Activated CD8-positive, alpha-beta memory T cell treated with anti-CD3 and anti-CD28 coated beads, Interleukin-2, amount 50 U/mL, for 1 hour (primary cell): ENCODE data around the gene PTPRN2.
"Not testable (repeated sequence)": the region's sequence is repeated elsewhere in the genome, so short reads cannot be mapped to it uniquely, and the experiment has no call there.

Experiments used
- DNase-seq: peaks from one replicate; pipeline ENCODE4 v3.0.0-alpha.2; 2020; ENCODE audit errors: extremely low read depth

Gene PTPRN2

DNA sequence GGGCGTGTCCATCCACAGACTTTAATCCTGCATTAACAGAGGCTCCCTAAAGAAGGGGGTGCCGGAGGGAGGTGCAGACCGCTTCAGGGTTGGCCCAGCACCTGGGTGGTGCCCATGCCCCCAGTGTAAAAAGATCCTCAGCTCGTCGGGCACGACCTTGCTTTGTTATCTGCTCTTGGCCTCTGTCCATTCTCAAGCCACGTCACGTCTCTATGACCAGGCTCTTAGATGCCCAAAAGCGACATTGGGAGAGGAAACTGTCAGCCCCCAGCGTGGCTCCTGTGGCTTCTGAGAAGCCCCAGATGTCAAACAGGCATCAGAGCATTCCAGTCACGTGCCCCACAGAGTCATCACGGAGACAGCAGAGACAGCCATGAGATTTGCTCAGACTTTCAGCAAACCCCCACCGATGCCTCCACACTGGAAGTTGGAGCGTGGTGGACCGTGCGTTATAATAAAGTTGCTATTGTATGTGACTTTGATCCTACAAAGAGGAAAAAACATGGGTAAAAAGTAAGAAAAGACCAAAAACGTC lies 55.5 kb downstream of the PTPRN2 start:
- DNase-seq: no peak

DNA sequence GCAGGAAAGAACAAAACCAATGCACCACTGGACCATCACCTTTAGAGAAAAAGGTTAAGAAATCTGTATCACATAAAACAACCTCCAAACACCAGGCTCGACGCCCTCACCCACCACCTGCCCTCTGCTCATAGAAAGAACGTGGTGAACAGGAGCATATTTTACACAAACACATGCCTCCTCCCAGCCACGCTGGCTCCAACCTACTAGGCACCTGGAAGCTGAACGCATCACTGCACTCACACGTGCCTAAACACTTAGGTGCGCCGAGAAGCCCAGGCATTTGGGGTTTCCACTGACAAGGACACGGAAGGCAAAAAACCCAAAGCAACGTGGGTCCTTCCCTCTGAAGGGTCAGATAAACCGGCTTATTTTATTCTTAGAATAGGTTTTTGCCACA lies 56.0 kb downstream of the PTPRN2 start:
- no peak for DNase-seq

DNA sequence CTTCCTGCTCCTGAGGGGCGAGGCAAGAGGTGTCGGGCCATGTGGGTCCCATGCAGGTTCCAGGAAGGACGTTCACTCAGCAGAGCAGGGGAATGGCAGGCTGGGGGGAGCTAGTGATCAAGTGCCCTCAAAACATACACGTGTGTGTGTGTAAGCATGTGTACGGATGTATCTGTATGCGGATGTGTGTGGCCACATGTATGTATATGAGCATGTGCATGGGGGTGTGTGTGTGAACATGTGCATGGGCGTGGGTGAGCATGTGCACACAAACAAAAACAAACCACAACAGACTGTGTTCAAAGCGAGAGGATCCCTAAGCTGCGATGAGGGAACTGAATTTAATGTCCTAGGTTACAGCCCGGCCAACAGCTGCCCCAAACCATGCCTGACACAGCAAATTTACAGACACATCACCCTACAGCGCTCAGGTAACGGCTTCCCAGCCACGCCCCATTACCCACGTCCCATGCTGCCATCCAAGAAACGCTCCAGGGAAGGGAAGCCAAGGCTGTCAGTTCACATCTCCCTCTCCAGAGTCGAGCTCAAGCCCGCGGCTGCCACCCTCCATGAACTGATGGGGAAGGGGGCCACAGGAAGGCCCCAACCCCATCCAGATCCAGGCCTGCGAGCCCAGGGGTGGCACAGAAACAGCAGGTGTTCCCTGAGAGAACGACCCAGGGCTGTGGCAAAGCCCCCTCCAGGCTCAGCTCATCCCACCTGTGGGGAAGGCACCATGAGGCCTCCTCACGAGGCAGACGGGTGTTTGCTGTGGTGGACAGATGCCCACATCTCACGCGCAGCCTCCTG lies 56.6 kb downstream of the PTPRN2 start:
- DNase-seq: no peak

DNA sequence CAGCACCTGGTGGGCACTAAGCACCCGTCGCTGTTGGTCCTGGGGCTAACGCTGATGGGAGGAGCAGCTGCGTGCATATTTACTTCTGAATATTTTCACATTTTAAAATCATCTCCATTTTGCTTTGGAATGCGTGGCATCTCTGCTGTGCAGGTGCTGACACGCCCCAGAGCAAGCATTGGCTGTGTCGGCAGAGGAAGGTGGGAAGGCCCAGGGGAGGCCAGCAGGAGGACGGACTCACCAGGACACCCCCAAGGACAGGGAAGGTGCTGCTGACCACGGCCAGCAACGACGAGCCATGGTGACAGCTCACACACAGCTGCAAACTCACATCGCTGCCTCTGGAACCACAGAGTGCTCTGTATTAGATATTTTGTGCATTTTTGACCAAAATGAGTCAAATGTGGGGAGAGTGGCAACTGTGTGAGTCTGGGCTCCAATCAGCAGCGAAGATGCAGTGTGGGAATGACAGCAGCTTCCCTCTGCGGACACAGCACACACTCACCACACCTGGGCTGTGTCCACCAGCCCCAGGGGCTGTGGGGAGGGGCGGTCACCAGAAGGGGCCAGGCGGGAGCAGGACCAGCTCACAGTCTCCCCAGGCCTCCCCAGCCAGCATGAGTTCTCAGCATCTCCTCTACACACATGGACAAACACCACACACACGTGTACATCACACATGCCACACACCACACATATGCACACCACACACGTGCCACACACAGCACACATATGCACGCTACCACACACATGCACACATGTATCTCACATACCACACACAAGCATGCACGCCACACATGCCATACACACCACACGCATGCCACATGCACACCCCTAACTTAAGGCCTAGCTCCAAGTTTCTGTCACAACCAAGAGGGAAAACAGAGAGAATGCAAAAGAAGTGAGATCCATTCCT lies 58.2 kb downstream of the PTPRN2 start:
- no peak for DNase-seq

DNA sequence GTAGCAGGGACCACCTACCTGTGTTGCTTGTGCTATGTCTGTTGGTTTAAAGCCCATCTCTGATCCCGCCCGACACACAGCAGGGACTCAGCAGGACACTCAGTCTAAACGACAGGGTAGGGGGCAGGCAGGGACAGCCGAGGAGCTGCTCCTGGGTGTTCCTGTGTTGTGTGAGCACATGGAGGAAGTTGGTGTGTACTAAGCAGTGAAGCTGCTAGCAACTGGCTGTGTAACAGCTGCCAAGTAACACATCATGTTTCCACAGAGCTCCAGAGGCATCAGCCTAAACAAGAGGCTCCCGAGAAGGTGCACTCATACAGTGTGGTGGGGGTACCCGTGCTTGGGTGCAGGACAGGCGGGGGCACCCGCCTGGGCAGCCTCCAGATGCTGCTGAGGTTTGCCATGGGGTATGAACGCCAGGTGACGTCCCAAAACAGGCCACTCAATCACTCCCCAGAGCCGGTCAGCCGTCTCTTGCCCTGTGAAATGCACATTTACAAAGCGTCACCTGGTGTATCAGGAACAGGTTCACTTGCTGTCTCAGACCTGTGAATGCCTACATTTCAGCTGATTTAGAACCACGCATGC lies 59.6 kb downstream of the PTPRN2 start:
- DNase-seq: no peak

DNA sequence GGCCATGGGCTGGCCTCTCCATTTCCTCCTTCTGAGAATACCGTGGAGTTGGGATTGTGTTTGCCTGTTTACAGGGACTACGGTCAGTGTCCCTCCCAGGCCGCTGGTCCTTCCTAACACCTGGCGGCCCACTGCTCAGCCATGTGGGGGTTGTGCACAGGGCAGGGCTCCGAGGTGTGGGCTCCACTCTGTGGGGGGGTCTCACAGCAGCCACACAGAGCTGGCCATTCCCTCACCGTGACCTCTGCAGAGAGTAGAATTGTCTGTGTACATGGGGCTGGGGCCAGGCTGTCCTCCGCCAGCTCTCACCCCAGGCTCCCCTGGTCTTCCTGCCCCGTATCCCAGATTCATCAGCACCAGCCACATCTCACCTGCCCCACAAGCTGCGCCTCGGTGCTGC lies 60.1 kb downstream of the PTPRN2 start:
- DNase-seq: no peak

DNA sequence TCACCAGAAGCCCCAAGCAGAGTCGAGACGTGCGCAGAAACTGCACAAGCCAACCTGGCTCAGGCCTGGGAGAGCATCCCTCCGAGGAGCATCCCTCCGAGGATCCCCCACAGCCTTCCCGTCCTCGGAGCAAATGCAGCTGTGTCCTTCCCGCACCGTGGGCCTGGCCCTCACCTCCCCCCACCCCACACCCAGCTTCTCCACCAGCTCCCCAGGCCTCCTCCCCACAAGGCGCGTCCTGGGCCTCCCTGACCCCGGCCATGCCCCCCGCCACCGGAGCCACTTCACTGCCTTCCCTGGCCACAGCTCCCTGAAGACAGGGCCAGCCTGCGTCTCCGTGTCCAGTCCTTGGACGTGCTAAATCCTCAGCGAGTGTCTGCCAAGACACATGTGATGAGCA lies 60.6 kb downstream of the PTPRN2 start:
- DNase-seq: no peak

DNA sequence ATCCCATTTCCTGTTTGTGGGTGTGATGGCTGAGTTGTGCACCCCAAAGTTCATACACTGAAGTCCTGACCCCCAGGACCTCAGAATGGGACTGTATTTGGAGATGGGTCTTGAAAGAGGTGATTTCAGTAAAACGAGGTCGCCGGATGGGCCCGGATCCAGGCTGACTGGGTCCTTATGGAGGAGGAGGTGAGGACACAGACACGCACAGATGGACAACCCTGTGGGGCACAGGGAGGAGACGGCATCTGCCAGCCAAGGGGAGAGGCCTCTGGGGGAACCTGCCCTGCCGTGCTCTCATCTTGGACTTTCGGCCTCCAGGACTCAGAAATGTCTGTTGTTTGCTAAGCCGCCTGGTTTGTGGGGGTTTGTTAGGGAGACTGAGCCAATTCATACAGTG lies 61.1 kb downstream of the PTPRN2 start:
- no peak for DNase-seq

DNA sequence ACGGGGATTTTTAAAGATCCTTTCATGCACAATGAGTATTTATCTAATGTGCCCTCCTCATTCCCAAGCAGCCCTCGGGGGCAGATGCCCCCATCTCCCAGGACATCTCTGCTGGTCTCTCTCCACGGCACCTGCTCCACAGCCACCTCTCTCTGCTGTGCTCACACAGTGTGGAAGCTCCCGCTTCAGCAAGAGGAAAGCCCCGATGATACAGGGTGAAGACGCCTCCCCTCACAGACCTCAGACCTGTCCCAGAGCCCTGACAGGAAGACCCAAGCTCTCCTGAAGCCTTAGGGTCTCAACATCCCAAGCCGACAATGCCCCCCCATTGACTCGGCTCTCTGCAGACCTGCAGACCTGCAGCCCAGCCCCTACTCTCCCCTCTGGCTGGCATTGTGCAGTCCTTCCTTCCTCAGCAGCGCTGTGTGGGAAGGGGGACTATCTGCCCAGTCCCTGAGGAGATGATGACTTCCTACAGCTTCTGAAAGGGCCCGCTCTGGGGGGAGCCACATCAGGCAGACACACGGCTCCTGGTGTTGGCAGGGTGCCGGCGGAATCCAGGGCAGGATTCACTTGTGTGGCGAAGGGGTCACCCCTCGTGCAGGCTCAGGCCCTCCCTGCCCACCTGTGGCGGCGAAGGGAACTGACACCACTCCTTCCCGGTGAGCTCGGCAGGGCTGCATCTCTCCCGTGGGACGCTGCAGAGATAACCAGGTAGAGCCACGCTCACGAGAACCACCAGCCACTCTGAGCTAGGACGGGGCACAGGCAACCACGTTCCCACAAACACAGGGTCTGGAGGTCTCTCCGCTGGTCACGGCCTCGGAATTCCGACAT lies 61.8 kb downstream of the PTPRN2 start:
- no peak for DNase-seq

DNA sequence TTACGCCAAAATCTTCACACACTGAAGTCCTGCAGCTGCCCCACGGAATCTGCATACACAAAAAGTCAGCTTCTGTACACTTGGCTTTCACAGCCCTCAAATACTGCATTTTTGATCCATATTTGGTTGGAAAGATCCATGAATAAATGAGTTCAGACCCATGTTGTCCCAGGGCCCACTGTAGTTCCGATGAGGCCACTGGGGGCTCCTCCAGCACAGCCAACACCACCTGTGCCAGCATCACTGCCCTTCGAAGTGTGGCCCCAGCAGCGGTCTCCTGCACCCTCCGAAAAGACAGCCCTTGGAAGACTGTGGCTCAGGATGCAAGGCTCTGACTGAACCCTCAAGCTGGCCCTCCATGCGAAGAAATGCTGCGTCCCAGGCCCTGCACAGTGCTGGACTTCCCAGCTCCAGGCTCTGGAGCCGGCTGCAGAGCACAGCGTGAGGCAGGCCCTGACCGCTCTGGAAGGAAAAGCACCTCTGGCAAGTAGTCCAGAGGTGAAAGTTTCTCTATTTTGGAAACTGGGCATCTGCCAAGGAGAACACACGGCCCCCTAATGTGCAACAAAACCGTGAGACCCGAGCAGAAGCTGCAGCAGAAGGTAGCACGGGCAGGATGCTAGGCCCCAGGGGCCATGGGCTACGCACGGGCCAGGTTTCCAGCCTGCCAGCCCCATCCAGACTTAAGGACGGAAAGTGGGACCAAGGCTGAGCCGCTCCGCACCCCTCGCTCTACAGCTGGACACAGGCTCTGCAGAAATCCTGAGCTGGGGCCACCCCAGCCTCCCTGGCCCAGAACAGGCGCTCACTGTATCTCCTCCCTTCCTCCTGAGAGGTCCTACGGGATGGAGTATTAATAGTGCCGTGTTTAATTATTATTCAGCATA lies 62.6 kb downstream of the PTPRN2 start:
- DNase-seq: no peak

DNA sequence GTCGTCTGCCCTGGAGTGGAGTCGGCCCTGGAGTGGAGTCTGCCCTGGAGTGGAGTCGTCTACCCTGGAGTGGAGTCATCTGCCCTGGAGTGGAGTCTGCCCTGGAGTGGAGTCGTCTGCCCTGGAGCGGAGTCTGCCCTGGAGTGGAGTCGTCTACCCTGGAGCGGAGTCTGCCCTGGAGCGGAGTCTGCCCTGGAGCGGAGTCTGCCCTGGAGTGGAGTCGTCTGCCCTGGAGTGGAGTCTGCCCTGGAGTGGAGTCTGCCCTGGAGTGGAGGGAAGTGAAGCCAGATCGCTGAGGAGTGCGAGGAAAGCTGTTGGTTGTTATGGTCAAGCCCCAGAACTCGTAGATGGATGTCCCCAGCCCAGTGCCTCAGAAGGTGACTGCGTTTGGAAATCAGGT lies 63.3 kb downstream of the PTPRN2 start:
- not testable (repeated sequence) for DNase-seq

DNA sequence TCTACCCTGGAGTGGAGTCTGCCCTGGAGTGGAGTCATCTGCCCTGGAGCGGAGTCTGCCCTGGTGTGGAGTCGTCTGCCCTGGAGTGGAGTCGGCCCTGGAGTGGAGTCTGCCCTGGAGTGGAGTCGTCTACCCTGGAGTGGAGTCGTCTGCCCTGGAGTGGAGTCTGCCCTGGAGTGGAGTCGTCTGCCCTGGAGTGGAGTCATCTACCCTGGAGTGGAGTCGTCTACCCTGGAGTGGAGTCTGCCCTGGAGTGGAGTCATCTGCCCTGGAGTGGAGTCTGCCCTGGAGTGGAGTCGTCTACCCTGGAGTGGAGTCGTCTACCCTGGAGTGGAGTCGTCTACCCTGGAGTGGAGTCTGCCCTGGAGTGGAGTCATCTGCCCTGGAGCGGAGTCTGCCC lies 63.7 kb downstream of the PTPRN2 start:
- not testable (repeated sequence) for DNase-seq

DNA sequence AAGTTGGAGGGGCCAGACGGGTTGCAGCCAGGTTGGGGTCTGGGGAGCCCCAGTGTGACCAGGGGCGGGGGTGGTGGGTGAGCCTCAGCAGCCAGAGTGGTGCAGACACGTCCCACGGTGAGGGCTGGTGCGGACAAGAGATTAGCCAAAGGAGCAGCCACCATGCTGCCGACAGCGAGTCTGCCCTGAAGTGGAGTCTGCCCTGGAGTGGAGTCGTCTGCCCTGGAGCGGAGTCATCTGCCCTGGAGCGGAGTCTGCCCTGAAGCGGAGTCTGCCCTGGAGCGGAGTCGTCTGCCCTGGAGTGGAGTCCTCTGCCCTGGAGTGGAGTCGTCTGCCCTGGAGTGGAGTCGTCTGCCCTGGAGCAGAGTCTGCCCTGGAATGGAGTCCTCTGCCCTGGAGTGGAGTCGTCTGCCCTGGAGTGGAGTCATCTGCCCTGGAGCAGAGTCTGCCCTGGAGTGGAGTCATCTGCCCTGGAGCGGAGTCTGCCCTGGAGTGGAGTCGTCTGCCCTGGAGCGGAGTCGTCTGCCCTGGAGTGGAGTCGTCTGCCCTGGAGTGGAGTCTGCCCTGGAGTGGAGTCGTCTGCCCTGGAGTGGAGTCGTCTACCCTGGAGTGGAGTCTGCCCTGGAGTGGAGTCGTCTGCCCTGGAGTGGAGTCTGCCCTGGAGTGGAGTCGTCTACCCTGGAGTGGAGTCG lies 64.3 kb downstream of the PTPRN2 start:
- DNase-seq: not testable (repeated sequence)

DNA sequence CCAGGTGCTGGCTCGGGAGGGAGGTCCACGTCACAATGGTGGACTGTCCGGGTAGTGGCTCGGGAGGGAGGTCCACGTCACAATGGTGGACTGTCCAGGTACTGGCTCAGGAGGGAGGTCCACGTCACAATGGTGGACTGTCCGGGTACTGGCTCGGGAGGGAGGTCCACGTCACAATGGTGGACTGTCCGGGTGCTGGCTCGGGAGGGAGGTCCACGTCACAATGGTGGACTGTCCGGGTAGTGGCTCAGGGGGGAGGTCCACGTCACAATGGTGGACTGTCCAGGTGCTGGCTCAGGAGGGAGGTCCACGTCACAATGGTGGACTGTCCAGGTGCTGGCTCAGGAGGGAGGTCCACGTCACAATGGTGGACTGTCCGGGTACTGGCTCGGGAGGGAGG lies 65.8 kb downstream of the PTPRN2 start:
- DNase-seq: not testable (repeated sequence)

DNA sequence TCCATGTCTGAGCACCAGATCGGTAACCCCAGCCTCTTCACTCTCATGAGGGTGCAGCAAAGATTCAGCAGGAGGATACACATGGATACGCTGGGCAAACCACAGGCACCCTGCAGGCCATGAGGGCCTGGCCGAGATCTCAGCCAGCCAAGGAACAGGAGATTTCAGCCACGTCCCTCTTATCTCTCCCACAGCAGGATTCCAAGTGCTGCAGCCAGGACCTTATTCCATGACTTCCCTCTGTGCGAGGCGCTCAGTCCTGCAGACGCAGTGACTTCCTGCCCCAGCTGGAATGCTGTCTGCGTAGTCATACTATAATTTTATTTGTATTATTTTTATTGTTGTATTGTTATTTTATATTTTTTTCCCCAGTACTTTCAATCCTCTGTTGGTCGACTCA lies 66.8 kb downstream of the PTPRN2 start:
- no peak for DNase-seq

DNA sequence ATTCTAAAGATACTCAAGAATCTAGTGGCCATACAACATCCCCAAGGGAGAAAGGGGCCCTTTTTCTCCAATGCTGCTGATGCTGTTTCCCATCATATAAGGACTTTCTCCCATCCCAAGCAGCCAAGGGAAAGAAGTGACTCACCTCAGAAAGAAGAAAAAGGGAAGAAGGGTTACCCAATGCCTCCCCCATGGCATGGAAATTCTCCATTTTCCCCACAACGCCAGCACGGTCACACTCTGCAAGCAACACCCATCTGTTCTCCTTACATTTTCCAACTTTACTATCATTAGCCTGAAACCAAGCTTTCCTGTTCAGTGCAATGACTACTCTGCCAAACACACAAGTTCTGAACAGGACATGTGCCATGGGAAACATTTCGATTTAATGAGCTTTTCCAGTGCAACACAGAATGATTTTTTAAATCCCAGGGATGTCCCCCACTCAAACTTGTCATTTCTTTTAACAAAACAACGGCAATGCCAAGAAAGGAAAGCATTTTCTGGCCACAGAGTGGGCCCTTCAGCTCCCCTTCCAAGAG lies 67.9 kb downstream of the PTPRN2 start:
- DNase-seq: no peak

DNA sequence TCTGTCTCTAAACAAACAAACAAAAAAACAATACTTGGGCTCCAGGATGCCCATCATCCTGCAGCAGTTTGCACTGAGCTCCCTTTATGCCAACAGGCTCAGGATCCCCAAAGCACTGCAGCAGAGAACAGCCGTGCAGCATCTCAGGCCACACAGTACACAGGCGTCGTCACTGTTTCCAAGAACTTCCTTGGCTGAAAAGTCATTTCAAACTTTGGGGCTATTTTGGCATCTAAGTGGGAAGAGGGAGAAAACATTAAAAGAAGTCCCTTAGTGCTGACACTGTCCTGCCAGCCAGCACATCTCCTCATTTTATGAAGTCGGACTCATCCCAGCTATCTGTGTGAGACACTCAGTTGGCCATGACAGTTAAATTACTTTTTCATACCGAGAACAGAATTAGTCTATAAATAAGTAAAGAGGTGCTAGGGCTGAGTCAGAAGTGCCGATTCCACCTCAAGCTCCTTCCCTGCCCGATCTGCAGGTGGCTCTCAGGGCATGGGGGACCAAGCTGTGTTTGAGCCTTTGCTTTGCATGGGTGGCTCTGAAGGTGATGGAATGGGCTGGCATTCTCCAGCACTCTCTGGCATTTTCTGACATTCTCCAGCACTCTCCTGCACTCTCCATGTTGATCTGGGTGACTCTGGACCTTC lies 68.5 kb downstream of the PTPRN2 start:
- no peak for DNase-seq

DNA sequence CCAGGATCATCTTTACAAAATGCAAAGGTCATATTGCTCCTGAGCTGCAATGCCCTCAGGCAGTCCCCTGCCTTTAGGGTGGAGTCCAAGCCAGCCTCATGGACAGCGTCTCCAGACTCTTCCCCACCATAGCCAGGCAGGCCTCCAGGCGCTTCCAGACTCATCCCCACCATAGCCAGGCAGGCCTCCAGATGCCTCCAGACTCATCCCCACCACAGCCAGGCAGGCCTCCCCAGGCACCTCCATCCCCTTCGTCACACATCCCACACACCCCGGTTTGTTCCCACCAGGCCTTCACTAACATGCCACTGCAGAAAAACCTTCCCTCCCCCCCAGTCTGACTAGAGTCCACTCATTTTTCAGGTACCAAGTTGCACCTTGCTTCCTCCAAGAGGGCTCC lies 70.1 kb downstream of the PTPRN2 start:
- DNase-seq: no peak

DNA sequence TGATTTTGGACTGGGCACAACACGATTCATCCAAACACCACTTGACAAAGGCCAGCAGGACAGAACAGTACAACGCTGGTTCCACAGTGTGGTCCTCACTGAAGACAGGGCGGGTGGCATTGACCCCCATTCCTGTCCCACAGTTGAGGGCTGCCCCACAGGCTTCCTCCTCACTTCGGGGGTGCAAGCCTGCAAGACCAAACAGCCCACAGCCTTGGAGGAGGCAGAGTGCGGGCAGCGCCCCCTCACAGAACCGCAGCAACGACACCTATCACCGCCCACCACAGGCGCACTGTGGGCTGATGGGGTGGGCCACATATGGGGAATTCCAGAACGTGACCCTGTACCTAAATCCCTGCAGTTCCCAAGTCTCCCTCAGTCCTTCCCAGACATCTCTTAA lies 70.6 kb downstream of the PTPRN2 start:
- no peak for DNase-seq
